Nephron (organoid): ENCODE data around the gene IL16.

Source experiments
- H3K27ac Mint-ChIP-seq, 3 experiments: 2 replicates each; pipeline ENCODE4 v1.8.0; 2020; ENCODE audit warnings: mixed read lengths in 3 of 3, mild to moderate bottlenecking in 2 of 3, moderate library complexity in 1 of 3
- H3K27me3 Mint-ChIP-seq: 2 replicates; pipeline ENCODE4 v1.8.0; 2021; ENCODE audit warnings: low read depth, mild to moderate bottlenecking, moderate library complexity, mixed read lengths
- H3K36me3 Mint-ChIP-seq: 2 replicates; pipeline ENCODE4 v1.8.0; 2020; ENCODE audit warnings: low read depth, mixed read lengths
- H3K4me1 Mint-ChIP-seq: 2 replicates; pipeline ENCODE4 v1.8.0; 2020; ENCODE audit warnings: mixed read lengths
- H3K4me3 Mint-ChIP-seq, 3 experiments: 2 replicates each; pipeline ENCODE4 v1.8.0; 2020; ENCODE audit warnings: mild to moderate bottlenecking in 3 of 3, mixed read lengths in 3 of 3, moderate library complexity in 2 of 3
- H3K9me3 Mint-ChIP-seq: 2 replicates; pipeline ENCODE4 v1.8.0; 2020; ENCODE audit warnings: mixed read lengths
- CTCF ChIP-seq, 3 experiments: fragments of 200-600 bp; sonication (generic); IDR thresholded peaks; one replicate each; pipeline ENCODE4 v1.5.0; 2021; ENCODE audit warnings: antibody characterized with exemption in 3 of 3; ENCODE audit not compliant: unreplicated experiment in 3 of 3

IL16 gene

GRCh38 chr15:81168644-81169043, 28.0 kb upstream of the IL16 start:
- no peak for TF ChIP-seq CTCF (IDR thresholded peaks at IDR 0.05; ENCODE audit: unreplicated experiment in 3 of 3)
- H3K27ac Mint-ChIP-seq: no peak overlapping the region
- no peaks in the 10 kb centered on the region for H3K4me1 Mint-ChIP-seq
- peaks cover 7% of the 10 kb centered on the region for H3K27me3 Mint-ChIP-seq
- H3K9me3 Mint-ChIP-seq: no peaks in the 10 kb centered on the region
- no peaks in the 10 kb centered on the region for H3K36me3 Mint-ChIP-seq
- no peak overlapping the region for H3K4me3 Mint-ChIP-seq

GRCh38 chr15:81170511-81170910, 26.2 kb upstream of the IL16 start:
- Mint-ChIP-seq H3K27me3 (peaks cover 7% of the 10 kb centered on the region), H3K9me3 (no peaks in the 10 kb centered on the region), H3K4me3 (no peak overlapping the region), H3K36me3 (no peaks in the 10 kb centered on the region), H3K4me1 (no peaks in the 10 kb centered on the region), H3K27ac (no peak overlapping the region)
- TF ChIP-seq CTCF (IDR thresholded peaks at IDR 0.05; ENCODE audit: unreplicated experiment in 3 of 3): no peak

GRCh38 chr15:81171286-81171685, 25.4 kb upstream of the IL16 start:
- H3K27ac Mint-ChIP-seq: no peak overlapping the region
- no peak overlapping the region for H3K4me3 Mint-ChIP-seq
- H3K36me3 Mint-ChIP-seq: no peaks in the 10 kb centered on the region
- H3K4me1 Mint-ChIP-seq: no peaks in the 10 kb centered on the region
- H3K27me3 Mint-ChIP-seq: peaks cover 7% of the 10 kb centered on the region
- no peaks in the 10 kb centered on the region for H3K9me3 Mint-ChIP-seq
- no peak for TF ChIP-seq CTCF (IDR thresholded peaks at IDR 0.05; ENCODE audit: unreplicated experiment in 3 of 3)

GRCh38 chr15:81174125-81174791, 22.4 kb upstream of the IL16 start:
- Mint-ChIP-seq H3K9me3 (no peaks in the 10 kb centered on the region), H3K27ac (no peak overlapping the region), H3K4me3 (no peak overlapping the region), H3K27me3 (peaks cover 12% of the 10 kb centered on the region), H3K4me1 (no peaks in the 10 kb centered on the region), H3K36me3 (no peaks in the 10 kb centered on the region)
- no peak for TF ChIP-seq CTCF (IDR thresholded peaks at IDR 0.05; ENCODE audit: unreplicated experiment in 3 of 3)

GRCh38 chr15:81174792-81175327, 21.8 kb upstream of the IL16 start:
- no peak overlapping the region for H3K27ac Mint-ChIP-seq
- H3K9me3 Mint-ChIP-seq: no peaks in the 10 kb centered on the region
- H3K4me1 Mint-ChIP-seq: no peaks in the 10 kb centered on the region
- no peak overlapping the region for H3K4me3 Mint-ChIP-seq
- no peak for TF ChIP-seq CTCF (IDR thresholded peaks at IDR 0.05; ENCODE audit: unreplicated experiment in 3 of 3)
- peaks cover 12% of the 10 kb centered on the region for H3K27me3 Mint-ChIP-seq
- H3K36me3 Mint-ChIP-seq: no peaks in the 10 kb centered on the region

GRCh38 chr15:81175496-81175895, 21.2 kb upstream of the IL16 start:
- H3K27me3 Mint-ChIP-seq: peaks cover 12% of the 10 kb centered on the region
- no peak for TF ChIP-seq CTCF (IDR thresholded peaks at IDR 0.05; ENCODE audit: unreplicated experiment in 3 of 3)
- H3K27ac Mint-ChIP-seq: no peak overlapping the region
- H3K36me3 Mint-ChIP-seq: no peaks in the 10 kb centered on the region
- H3K4me3 Mint-ChIP-seq: no peak overlapping the region
- no peaks in the 10 kb centered on the region for H3K4me1 Mint-ChIP-seq
- no peaks in the 10 kb centered on the region for H3K9me3 Mint-ChIP-seq
